MM.1S (cell line): Measurements from ENCODE around the gene SHOC1.
"Not testable (repeated sequence)": the region's sequence is repeated elsewhere in the genome, so short reads cannot be mapped to it uniquely, and the experiment has no call there.

ENCODE experiments used
- DNase-seq: peaks from one replicate; pipeline ENCODE4 v3.0.0-alpha.2; 2015
- H2AFZ ChIP-seq: fragments of 300-600 bp; sonication (generic); 2 replicates; pipeline ENCODE4 v1.6.0; 2016; ENCODE audit warnings: antibody characterized with exemption, low read length
- H3F3A ChIP-seq: fragments of 300-600 bp; sonication (generic); 2 replicates; pipeline ENCODE4 v1.6.1; 2016; ENCODE audit warnings: mild to moderate bottlenecking, antibody characterized with exemption, low read length, moderate library complexity, mixed read lengths; ENCODE audit not compliant: insufficient read depth
- H3K27ac ChIP-seq: fragments of 300-600 bp; sonication (generic); 2 replicates; pipeline ENCODE4 v1.5.1; 2016; ENCODE audit warnings: mild to moderate bottlenecking, low read length
- H3K27me3 ChIP-seq: fragments of 300-600 bp; sonication (generic); replicated peaks from 2 replicates; pipeline ENCODE4 v1.6.0; 2016; ENCODE audit warnings: low read length; ENCODE audit not compliant: insufficient read depth
- H3K36me3 ChIP-seq: fragments of 300-600 bp; sonication (generic); replicated peaks from 2 replicates; pipeline ENCODE4 v1.6.1; 2016; ENCODE audit warnings: mild to moderate bottlenecking, low read length, mixed read lengths; ENCODE audit not compliant: insufficient read depth
- H3K4me1 ChIP-seq: fragments of 300-600 bp; sonication (generic); 2 replicates; pipeline ENCODE4 v1.6.1; 2016; ENCODE audit warnings: low read length, mixed read lengths
- H3K4me2 ChIP-seq: fragments of 300-600 bp; sonication (generic); 2 replicates; pipeline ENCODE4 v1.6.0; 2016; ENCODE audit warnings: low read depth, low read length
- H3K4me3 ChIP-seq: fragments of 300-600 bp; sonication (generic); 2 replicates; pipeline ENCODE4 v1.5.1; 2016; ENCODE audit warnings: low read length, mixed read lengths
- H3K79me2 ChIP-seq: fragments of 300-600 bp; sonication (generic); 2 replicates; pipeline ENCODE4 v1.6.1; 2016; ENCODE audit warnings: mixed run types, low read length, mixed read lengths
- H3K9ac ChIP-seq: fragments of 300-600 bp; sonication (generic); 2 replicates; pipeline ENCODE4 v1.6.1; 2016; ENCODE audit warnings: low read length, mixed read lengths
- H3K9me2 ChIP-seq: fragments of 300-600 bp; sonication (generic); replicated peaks from 2 replicates; pipeline ENCODE4 v1.6.1; 2016; ENCODE audit warnings: mild to moderate bottlenecking, low read length, mixed read lengths; ENCODE audit not compliant: insufficient read depth
- H3K9me3 ChIP-seq: fragments of 300-600 bp; sonication (generic); replicated peaks from 2 replicates; pipeline ENCODE4 v1.6.1; 2016; ENCODE audit warnings: mild to moderate bottlenecking, low read length, mixed read lengths; ENCODE audit not compliant: insufficient read depth
- H4K20me1 ChIP-seq: fragments of 300-600 bp; sonication (generic); 2 replicates; pipeline ENCODE4 v1.6.1; 2016; ENCODE audit warnings: mild to moderate bottlenecking, low read length, moderate library complexity, mixed read lengths; ENCODE audit not compliant: insufficient read depth
- CTCF ChIP-seq: fragments of 300-600 bp; sonication (generic); IDR thresholded peaks from 2 replicates; pipeline ENCODE4 v1.5.1; 2016; ENCODE audit warnings: antibody characterized with exemption, low read length, mixed read lengths
- EZH2 ChIP-seq: fragments of 300-600 bp; sonication (generic); optimal IDR thresholded peaks from 2 replicates; pipeline ENCODE3; 2017; ENCODE audit warnings: low read depth, mild to moderate bottlenecking, antibody characterized with exemption, low read length, mixed read lengths
- EZH2phosphoT487 ChIP-seq: fragments of 300-600 bp; sonication (generic); IDR thresholded peaks from 2 replicates; pipeline ENCODE4 v1.6.1; 2018; ENCODE audit warnings: antibody characterized with exemption, low read length

SHOC1 gene

DNA sequence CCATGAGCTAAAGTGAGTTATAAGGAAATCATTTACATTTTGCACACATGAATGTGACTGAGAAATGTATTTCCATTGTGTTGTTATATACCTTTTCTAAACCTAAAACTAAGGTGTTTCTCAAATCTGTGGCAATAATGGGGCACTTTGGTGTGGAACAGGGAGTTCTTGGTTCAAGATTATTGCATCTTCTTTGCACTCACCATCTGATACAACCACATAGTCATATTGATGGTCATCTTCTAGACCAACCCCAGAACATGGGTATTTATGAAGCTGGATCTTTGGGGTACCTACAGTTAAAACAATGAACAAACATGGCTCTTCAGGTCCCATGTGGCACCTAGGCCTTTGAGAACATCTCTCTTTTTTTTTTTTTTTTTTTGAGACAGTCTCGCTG is 24.6 kb upstream of the SHOC1 start:
- Histone ChIP-seq H3K9me3 (no peaks in the 10 kb centered on the region), H3K27me3 (no peaks in the 10 kb centered on the region), H3K4me3 (no peak overlapping the region), H3K36me3 (no peaks in the 10 kb centered on the region), H2AFZ (no peak overlapping the region), H4K20me1 (no peaks in the 10 kb centered on the region), H3K9ac (no peak overlapping the region), H3F3A (no peaks in the 10 kb centered on the region), H3K27ac (no peak overlapping the region), H3K4me2 (no peak overlapping the region), H3K79me2 (no peaks in the 10 kb centered on the region), H3K9me2 (no peaks in the 10 kb centered on the region), H3K4me1 (no peaks in the 10 kb centered on the region)
- no peak for DNase-seq
- no peak for TF ChIP-seq EZH2
- TF ChIP-seq CTCF, result no peak
- TF ChIP-seq EZH2phosphoT487, result no peak

DNA sequence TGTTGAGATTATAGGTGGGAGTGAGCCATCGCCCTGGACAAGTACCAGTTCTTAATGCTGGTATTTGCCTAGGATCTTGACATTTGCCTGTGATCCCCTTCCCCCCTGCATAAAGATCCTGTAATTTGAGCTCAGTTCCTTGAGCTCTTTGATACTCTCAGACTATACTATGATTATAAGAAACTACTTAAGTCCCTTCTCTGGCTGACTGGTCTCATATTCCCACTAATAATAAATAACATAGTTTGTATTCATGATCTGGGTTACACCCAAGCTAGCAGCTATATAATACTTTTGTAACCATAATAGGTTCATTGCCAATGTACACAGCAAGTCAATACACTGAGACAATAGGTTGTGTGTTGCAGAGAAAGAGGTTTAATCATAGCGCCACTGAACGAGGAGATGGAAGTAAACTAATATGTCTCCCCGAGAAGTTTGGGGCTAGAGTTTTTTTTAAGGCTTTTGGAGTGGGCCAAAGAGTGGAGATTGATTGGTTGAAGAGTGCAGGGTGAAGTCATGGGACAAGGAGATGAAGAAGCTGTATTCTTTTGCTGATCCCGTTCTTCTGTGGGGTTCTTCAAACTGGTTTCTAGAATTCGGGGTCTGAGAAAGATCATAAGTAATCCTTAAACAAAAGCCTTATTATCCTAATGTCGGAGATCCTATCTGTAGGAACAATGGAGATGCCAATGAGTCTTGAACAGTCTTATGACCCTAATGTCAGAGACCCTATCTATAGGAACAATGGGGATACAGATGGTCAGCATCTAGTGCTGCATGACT is 20.7 kb upstream of the SHOC1 start:
- Histone ChIP-seq H3K9ac (no peak overlapping the region), H3F3A (no peaks in the 10 kb centered on the region), H3K4me3 (no peak overlapping the region), H3K36me3 (no peaks in the 10 kb centered on the region), H3K4me2 (no peak overlapping the region), H2AFZ (no peak overlapping the region), H3K9me2 (no peaks in the 10 kb centered on the region), H3K9me3 (no peaks in the 10 kb centered on the region), H3K4me1 (no peaks in the 10 kb centered on the region), H3K27ac (no peak overlapping the region), H3K79me2 (no peaks in the 10 kb centered on the region), H4K20me1 (no peaks in the 10 kb centered on the region), H3K27me3 (no peaks in the 10 kb centered on the region)
- DNase-seq, result no peak
- TF ChIP-seq EZH2phosphoT487, result no peak
- TF ChIP-seq CTCF, result no peak
- TF ChIP-seq EZH2, result no peak

DNA sequence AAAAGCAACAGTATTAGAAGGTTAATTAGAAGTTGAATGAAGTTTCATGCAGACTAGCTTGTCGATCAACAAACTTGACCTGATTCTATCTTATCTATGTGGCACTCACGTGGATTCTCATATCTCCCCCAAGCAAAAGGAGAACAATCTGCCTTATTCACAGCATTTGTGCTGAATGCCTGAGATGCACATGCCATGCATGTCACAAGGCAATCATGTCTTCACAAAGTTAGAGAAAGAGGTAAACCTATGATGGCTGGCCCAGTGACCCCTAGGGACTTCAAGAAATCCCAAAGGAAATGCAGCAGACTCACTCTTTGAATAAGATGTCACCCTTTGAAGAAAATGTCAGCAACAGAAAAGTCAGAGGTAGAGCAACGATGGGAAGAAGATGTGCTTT is 17.6 kb upstream of the SHOC1 start:
- H3K36me3 ChIP-seq, result no peaks in the 10 kb centered on the region
- H3K9me3 ChIP-seq, result no peaks in the 10 kb centered on the region
- H3K4me3 ChIP-seq, result no peak overlapping the region
- H3K27me3 ChIP-seq, result no peaks in the 10 kb centered on the region
- TF ChIP-seq EZH2phosphoT487, result no peak
- H3K9me2 ChIP-seq, result no peaks in the 10 kb centered on the region
- H2AFZ ChIP-seq, result no peak overlapping the region
- DNase-seq, result no peak
- H4K20me1 ChIP-seq, result no peaks in the 10 kb centered on the region
- no peaks in the 10 kb centered on the region for H3K4me1 ChIP-seq
- H3F3A ChIP-seq, result no peaks in the 10 kb centered on the region
- H3K4me2 ChIP-seq, result no peak overlapping the region
- H3K27ac ChIP-seq, result no peak overlapping the region
- H3K79me2 ChIP-seq, result no peaks in the 10 kb centered on the region
- H3K9ac ChIP-seq, result no peak overlapping the region

DNA sequence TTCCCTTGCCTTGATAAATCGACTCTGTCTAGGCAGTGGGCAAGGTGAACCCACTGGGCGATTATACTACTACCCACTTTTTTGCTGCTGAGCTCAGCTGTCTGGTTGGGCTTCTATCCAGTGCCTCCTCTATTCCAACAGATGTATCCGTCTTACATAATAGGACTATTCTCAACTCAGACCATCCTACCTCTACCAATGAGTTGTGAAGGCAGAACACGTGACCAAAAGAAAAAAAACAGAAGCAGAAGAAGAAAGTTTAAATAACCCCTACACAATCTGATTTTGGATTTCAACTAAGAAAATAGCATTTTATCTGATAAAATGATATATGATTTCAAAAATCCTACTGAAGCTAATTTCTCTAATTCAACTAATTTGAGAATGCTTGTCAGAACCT is 16.2 kb upstream of the SHOC1 start:
- Histone ChIP-seq H3K36me3 (no peaks in the 10 kb centered on the region), H3K79me2 (no peaks in the 10 kb centered on the region), H3K9ac (no peak overlapping the region), H3F3A (no peaks in the 10 kb centered on the region), H3K9me3 (no peaks in the 10 kb centered on the region), H4K20me1 (no peaks in the 10 kb centered on the region), H3K4me1 (no peaks in the 10 kb centered on the region), H3K4me3 (no peak overlapping the region), H2AFZ (no peak overlapping the region), H3K9me2 (no peaks in the 10 kb centered on the region), H3K27ac (no peak overlapping the region), H3K4me2 (no peak overlapping the region), H3K27me3 (no peaks in the 10 kb centered on the region)
- no peak for DNase-seq
- TF ChIP-seq EZH2 (no peak), EZH2phosphoT487 (no peak), CTCF (no peak)

- not testable (repeated sequence) for H3K4me1 ChIP-seq, H3F3A ChIP-seq, H3K79me2 ChIP-seq, H4K20me1 ChIP-seq, H3K4me2 ChIP-seq, H3K9ac ChIP-seq, H3K9me3 ChIP-seq, H2AFZ ChIP-seq, H3K4me3 ChIP-seq, H3K27me3 ChIP-seq, H3K9me2 ChIP-seq, H3K27ac ChIP-seq, H3K36me3 ChIP-seq, DNase-seq
These were observed 15.7 kb upstream of the SHOC1 start for GRCh38 chr9:111810415-111810814.
